GM08714 (cell line): ENCODE results near the gene NUP43.

ENCODE experiments used
- H3K4me3 ChIP-seq: fragments of 200-500 bp; sonication (Bioruptor generic); 2 replicates; pipeline ENCODE4 v1.5.1; 2014; ENCODE audit warnings: mild to moderate bottlenecking, low read length, inconsistent platforms
- ZNF274 ChIP-seq: IDR thresholded peaks from 2 replicates; pipeline ENCODE4 v1.6.1; 2012; ENCODE audit warnings: mild to moderate bottlenecking, low read depth, low read length

Gene NUP43

DNA sequence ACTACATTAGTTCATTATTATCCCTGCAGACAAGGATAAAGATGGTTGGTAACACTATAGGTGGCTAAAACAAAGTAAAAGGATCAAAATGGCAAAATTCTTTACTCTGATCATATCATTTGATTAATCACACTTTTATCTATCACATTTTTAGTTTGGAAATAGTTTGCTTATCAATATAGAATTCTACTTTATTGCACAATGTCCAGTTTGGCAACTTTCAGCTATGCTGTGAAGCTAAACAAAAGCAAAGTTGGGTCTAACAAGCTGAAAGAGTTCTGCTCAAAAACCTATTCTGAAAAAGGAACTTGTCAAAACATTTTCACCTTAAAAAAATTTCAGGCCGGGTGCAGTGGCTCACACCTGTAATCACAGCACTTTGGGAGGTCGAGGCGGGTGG is 20.5 kb downstream of the NUP43 start:
- TF ChIP-seq ZNF274, result no peak
- H3K4me3 ChIP-seq, result no peak overlapping the region

DNA sequence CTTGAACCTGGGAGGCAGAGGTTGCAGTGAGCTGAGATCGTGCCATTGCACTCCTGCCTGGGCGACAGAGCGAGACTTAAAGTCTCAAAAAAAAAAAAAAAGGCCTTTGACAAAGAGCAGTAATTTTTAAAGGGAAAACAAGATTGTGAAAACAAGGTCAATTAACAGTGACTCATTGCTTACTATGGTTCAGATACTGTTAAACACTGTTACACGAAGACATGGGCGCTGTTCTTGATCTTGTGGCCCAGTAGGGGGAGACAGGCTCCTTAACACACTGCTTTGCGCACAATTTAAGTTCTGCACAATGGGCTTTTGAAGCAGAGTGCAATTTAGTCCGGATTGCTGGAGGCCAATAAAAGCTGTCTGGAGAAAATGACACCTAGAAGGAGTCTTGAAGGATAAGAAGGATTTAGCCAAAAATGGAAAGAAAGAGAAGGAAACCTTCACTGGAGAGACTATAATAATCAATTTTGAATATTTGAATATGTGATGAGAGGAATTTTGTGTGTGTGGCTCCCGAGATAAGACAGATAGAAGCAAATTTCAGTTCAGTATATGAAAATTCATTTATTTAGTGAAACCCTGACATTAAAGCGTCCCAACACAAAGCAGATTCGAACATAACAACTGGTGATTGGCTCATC is 22.4 kb downstream of the NUP43 start:
- no peak overlapping the region for H3K4me3 ChIP-seq
- TF ChIP-seq ZNF274, result no peak

DNA sequence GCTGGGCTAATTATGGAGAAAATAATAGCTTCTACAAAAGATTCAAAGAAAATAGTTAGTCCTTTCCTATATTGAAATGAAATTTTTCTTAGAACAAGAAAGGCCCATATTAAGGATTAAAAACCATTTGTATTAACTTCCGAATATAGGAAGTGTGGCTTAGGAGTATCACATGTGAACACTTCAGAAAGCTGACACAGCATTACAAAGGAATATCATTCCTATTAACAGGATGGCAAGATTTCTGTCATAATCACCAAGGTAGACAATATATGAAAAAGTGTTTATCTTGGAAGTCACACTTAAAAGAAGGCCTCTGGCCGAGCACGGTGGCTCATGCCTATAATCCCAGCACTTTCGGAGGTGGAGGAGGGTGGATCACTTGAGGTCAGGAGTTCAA is 23.1 kb downstream of the NUP43 start:
- H3K4me3 ChIP-seq, result no peak overlapping the region
- TF ChIP-seq ZNF274, result no peak

DNA sequence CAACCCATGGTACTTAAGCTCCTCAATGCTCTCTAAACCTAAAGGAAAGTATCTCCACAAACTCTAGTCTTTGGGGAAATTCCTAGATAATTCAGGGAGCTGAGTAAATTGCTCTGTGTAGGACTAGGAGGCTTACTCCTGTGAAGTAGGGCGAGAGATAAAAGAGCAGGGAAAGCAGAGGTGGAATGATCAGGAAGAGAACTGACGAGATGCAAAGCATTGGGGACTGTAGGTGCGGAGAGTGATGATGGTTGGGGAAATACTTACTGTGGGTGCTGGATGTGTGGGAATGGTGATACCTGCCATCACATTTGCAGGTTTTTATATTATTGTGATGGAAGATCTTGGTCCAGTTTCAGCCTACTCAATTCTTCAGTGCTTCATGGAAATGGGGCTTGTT is 26.8 kb downstream of the NUP43 start:
- TF ChIP-seq ZNF274, result no peak
- no peak overlapping the region for H3K4me3 ChIP-seq

DNA sequence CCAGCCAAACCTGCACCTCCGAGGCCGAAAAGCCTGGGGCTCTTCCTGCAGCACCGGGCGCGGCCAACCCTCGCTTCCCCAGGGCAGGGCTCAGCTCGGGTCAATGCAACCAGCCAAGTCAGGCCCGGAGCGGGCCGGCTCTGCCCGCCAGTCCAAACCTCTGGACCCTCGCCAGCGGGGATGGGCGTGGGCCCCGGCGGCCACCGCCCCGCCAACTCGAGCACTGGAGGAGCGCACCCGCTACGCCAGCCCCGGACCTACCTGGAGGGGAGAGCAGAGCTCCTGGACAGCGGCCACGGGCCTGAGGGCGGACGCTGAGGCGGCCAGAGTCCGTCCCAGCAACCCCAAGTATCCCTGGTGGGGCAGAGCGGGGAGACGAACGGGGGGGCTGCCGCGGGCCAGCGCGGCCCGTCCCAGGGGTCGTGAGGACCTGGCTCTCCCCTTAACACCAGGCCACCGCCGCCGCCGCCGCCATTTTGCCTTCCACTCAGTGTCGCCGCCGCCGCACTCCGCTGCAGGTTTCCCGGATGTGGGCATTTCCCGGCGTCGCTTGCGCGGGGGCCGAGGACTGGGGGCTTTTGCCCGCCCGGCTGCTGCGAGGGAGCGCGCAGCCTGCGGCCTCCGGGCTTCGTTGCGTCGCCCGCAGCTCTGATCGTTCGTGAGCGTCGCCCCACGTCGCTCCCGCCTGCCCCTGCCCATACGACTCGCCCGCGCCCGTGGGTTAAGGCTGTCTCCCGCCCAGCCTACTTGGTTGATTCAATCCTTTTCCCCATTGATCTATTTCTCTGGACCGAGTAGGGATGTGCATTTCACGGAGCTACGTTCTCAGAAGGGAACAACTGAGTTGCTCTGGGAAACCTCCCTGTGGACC is 28.5 kb downstream of the NUP43 start, which contains the start of gene LATS1:
LATS1 (minus strand) TSS at position 514 of the 871 bp plus-strand sequence. CDS start 15,975 bp downstream, outside the sequence.
- no peak for TF ChIP-seq ZNF274
- H3K4me3 ChIP-seq, result peak within 1 kb of the TSS; percentile 76

DNA sequence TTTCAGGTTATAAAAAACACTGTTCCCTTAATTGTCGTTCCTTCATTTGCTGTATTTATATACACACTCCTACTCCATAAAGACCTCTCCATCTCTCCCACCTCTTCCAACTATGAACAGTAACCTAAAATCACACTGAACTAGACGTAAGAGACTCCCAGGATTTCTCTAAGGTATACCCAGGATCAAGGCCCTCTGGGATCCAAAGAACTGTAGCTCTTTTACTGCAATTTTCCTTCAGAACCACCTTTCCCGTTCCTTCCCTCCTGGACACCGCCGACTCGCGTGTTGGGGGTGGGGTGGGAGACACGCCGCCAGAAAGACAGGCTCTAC is 29.1 kb downstream of the NUP43 start:
- no peak for TF ChIP-seq ZNF274
- H3K4me3 ChIP-seq, result peak overlapping the region; percentile 76

DNA sequence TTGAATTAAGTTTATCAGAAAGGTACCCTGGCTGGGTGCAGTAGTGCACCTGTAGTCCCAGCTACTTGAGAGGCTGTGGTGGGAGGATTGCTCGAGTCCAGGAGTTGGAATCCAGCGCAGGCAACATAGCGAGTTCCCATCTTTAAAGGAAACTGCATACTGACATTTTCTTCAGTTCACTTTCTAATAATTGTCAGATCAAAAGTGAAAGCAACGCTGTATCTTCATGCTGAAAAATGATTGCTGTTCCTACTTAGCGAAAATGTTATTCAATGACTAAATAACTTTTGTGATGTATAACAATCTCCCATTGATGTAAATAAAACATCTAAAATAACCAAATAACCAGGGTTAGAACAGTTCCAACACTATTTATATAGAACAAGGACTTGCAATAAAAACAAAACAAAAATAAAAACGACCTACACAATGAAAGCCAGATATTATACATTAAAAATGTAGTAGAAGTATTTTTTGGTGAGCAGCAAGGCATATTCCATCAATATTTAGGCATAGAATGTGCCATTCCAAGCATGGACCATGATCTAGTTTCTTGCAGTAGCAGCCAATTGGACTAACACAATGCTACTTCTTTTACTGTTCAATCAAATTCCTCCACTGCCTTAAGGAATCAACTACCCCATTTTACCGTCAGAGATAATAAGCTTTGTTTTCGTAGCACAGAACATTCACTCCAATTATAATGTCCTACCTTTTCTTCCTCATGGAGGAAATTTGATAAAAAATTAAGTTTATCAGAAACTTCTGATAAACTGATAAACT is 30.0 kb downstream of the NUP43 start:
- H3K4me3 ChIP-seq, result peak overlapping the region; percentile 76
- TF ChIP-seq ZNF274, result no peak

DNA sequence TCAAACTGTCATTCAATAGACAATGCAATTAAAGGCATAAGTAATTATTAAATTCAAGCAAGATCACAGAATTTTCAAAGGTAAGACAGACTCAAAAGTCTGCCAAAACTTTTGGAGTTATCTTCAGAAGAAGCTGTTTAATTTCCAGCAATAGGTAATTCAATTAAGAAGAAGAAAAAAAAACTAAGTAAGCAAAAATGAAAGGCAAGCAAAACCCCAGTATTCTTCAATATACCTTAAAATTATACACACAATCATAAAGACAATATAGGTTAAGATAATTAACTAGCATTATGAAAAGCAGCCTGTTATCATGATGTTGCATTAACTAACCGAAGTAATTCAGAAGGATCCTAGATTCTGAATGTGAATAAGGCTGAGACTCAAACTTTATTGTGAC is 31.9 kb downstream of the NUP43 start:
- H3K4me3 ChIP-seq, result no peak overlapping the region
- no peak for TF ChIP-seq ZNF274

DNA sequence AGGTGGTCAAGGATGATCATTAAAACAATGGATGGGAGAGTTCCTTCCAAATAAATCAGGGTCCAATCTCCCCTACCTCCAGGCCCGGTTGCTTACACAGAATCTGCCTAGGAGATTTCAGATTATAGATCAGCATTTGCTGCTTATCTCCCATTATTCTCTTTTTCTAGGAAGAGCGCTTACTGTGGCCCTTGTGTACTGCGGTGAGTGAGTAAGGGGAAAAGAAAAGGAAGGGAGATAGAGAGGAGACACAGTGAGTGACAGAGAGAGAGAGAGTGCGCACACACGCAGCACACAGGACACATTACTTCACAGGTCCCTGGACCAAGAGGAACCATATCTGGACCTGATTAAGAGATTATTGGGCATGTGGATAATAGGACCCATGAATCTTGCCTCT is 34.6 kb downstream of the NUP43 start:
- no peak for TF ChIP-seq ZNF274

DNA sequence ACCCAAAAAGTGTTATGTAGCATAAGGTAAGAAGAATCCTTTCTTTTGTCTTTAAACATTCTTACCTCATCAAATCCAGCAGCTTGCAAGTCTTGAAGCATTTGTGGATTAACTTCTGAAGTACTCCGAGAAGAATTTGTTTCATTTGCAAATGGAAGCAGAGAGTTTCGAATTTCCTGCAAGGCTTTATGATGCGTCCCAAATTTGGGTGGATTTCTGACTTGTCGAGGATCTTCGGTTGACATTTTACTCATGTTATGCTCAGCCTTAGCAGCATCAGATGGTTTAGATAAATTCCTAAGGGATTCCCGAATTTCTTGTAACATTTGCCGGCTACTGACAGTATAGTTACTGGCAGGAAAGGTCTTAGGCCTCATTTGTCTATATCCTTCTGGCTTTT is 44.6 kb downstream of the NUP43 start:
- TF ChIP-seq ZNF274, result no peak
- no peak overlapping the region for H3K4me3 ChIP-seq

More for the DNA sequence above, 34.6 kb downstream of the NUP43 start:
- H3K4me3 ChIP-seq, result no peak overlapping the region

DNA sequence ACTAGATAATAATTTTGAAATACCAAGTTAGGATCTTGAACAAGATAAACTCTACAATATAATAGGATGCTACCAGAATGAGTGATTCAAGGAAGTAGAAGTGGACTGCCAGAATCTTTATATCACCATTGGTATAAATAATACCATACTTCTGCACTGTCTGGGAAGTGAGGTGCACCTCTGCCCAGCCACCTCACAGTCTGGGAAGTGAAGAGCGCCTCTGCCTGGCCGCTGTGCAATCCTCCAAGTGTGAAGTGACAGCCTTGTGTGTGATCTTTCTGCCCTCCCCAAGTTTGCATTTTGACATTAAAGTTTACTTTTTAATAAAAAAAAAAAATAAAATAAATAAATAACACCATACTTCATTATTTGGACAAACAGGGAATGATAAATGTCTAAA is 47.2 kb downstream of the NUP43 start:
- no peak for TF ChIP-seq ZNF274

DNA sequence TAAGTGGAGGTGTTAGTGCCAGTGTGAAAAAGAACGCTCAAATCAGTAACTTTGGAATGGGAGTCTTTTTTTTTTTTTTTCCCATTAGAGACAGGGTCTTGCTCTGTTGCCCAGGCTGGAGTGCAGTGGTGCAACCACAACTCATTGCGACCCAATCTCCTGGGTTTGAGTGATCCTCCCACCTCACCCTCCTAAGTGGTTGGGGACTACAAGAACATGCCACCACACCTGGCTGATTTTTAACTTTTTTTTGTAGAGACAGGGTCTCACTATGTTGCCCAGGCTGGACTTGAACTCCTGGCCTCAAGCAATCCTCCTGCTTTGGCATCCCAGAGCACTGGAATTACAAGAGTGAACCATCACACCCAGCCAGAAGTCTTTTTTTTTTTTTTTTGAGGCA is 48.2 kb downstream of the NUP43 start:
- no peak overlapping the region for H3K4me3 ChIP-seq
- TF ChIP-seq ZNF274, result no peak

More for the DNA sequence above, 47.2 kb downstream of the NUP43 start:
- H3K4me3 ChIP-seq, result no peak overlapping the region

DNA sequence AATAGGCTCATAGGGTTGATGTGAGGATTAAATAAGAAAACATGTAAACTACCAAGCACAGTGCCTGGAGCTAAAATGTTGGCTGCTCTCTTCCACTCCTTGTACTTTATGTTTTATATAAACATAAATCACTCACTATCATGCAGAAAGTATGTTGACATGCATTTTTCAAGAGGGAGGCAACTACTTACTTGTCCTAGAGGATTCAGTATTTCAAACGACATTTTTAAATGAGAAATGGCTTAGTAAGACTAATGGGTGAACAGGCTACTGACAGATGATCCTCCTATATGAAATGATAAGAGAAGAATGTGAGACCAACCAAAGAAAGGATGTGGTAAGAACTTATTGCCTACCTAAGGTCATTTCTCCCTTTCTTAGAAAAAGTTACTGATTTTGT is 49.4 kb downstream of the NUP43 start:
- no peak overlapping the region for H3K4me3 ChIP-seq
- no peak for TF ChIP-seq ZNF274

DNA sequence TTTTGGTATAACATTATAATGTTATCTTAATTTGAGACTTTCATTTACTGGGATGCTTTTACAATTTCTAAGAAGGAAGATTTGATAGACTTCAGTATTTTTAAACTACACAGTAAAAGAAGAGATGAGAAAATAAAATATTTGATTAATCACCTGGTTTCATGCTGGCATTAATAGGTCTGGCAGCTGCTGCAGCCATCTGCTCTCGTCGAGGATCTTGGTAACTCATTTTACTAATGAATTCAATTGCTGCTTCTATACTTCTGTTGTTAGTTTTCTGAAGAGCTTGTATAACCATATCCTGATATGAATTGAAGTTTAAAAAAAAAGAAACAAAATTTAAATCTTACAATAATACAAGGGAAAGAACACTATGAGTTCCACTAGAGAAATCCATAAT is 51.4 kb downstream of the NUP43 start:
- TF ChIP-seq ZNF274, result no peak
- H3K4me3 ChIP-seq, result no peak overlapping the region
